Large intestine (tissue), 3 donors: ENCODE measurements around the gene FOXL3. TPM values are rescaled to one million over a fixed set of nuclear protein-coding genes. Genes with fewer than 3 reads are reported as not detected.
A peak's percentile ranks its signal among the peaks of the same experiment; 100 is the strongest.

ENCODE experiments used
- DNase-seq, 2 donors: peaks; one replicate each; pipeline versions ENCODE4 v3.0.0 to v3.0.0-alpha.2; 2013
- H3K27ac ChIP-seq: one replicate; pipeline ENCODE4 v1.5.1; 2013; ENCODE audit warnings: low read length
- H3K27me3 ChIP-seq: 2 replicates; pipeline ENCODE4 v1.6.1; 2013; ENCODE audit warnings: low read length; ENCODE audit not compliant: control insufficient read depth, insufficient read depth
- H3K36me3 ChIP-seq: 2 replicates; pipeline ENCODE4 v1.6.1; 2013; ENCODE audit warnings: low read length; ENCODE audit not compliant: control insufficient read depth, insufficient read depth
- H3K4me1 ChIP-seq: one replicate; pipeline ENCODE4 v1.6.1; 2013; ENCODE audit warnings: low read length; ENCODE audit not compliant: control insufficient read depth, insufficient read depth
- H3K4me3 ChIP-seq: one replicate; pipeline ENCODE4 v1.5.1; 2013; ENCODE audit warnings: low read length
- H3K9me3 ChIP-seq: one replicate; pipeline ENCODE4 v1.6.1; 2013; ENCODE audit warnings: mild to moderate bottlenecking, low read depth, low read length, moderate library complexity; ENCODE audit not compliant: control insufficient read depth
- WGBS: methylation state at CpG from one replicate; pipeline ENCODE4 v1.1.5; 2013; ENCODE audit warnings: low lambda C conversion rate; ENCODE audit not compliant: insufficient coverage; 5-methylcytosine and 5-hydroxymethylcytosine counted together
- polyA plus RNA-seq: library from polyadenylated mRNA; unstranded; fragments of 120-200 nt; gene quantifications from one replicate; pipeline ENCODE4 v1.2.1, GENCODE V29; 2013

FOXL3 gene
- polyA plus RNA-seq, 1 donor: 0.09 TPM

DNA sequence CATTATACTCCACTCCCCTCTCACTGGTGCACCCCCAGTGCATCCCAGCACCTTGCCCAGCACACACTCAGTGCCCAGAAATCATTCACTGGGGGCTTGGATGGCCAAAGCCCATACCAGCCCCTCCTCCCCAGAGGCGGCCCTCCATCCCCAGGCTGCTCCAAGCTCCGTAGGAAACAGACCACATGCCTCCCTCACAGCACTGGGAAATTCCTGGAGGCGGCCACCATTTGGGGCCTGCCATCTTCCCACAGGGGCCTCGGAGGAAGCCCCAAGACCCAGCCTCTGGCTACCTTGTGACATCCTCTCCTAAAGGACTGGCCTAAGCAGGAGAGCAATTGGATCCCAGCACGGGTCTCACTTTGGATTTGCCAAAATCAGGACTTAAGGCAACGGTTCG lies 49.7 kb downstream of the FOXL3 start:
- Histone ChIP-seq H3K27ac (no peak overlapping the region), H3K9me3 (peaks cover 13% of the 10 kb centered on the region), H3K4me3 (no peak overlapping the region), H3K4me1 (peaks cover 78% of the 10 kb centered on the region), H3K27me3 (no peaks in the 10 kb centered on the region), H3K36me3 (no peaks in the 10 kb centered on the region)
- whole genome bisulfite sequencing: no CpG with 5 or more reads among the region's 7 CpGs
- no peak for DNase-seq

GRCh38 chr7:340200-340937 lies 50.4 kb downstream of the FOXL3 start:
- WGBS: no CpG with 5 or more reads among the region's 31 CpGs
- peak overlapping the region; percentile 93 for H3K27ac ChIP-seq
- H3K36me3 ChIP-seq: no peaks in the 10 kb centered on the region
- H3K4me3 ChIP-seq: no peak overlapping the region
- no peaks in the 10 kb centered on the region for H3K27me3 ChIP-seq
- peaks cover 13% of the 10 kb centered on the region for H3K9me3 ChIP-seq
- peaks cover 78% of the 10 kb centered on the region for H3K4me1 ChIP-seq
- DNase-seq: no peak

Other genes starting within 250 kb of the FOXL3 start
- gene FAM20C, start 97.6 kb upstream of the FOXL3 start, polyA plus RNA-seq: 57.2 TPM
- gene PDGFA, start 229.7 kb downstream of the FOXL3 start, polyA plus RNA-seq: 104 TPM